Superior temporal gyrus (tissue), 1 donor: ENCODE results near the gene CGB1.
"Not testable (repeated sequence)": the region's sequence is repeated elsewhere in the genome, so short reads cannot be mapped to it uniquely, and the experiment has no call there.

Experiments used
- DNase-seq: peaks from one replicate; pipeline ENCODE4 v3.0.0-alpha.2; 2016; ENCODE audit errors: extremely low spot score

The CGB1 gene

DNA sequence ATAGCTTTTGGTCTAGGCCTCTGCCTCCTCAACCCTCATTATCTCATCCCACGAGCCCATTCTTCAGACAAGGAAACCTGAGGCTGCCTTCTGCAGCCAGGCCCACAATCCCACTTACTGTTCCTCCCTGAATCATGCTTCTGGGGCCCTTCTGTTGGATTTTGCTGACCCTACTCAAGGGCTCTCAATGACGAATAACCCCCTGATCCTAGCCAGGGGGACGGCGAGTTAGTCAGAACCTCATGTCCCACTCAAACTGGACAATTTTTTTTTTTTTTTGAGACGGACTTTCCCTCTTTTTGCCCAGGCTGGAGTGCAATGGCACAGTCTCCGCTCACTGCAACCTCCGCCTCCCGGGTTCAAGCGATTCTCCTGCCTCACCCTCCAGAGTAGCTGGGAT, 14.6 kb downstream of the CGB1 start:
- no peak for DNase-seq

DNA sequence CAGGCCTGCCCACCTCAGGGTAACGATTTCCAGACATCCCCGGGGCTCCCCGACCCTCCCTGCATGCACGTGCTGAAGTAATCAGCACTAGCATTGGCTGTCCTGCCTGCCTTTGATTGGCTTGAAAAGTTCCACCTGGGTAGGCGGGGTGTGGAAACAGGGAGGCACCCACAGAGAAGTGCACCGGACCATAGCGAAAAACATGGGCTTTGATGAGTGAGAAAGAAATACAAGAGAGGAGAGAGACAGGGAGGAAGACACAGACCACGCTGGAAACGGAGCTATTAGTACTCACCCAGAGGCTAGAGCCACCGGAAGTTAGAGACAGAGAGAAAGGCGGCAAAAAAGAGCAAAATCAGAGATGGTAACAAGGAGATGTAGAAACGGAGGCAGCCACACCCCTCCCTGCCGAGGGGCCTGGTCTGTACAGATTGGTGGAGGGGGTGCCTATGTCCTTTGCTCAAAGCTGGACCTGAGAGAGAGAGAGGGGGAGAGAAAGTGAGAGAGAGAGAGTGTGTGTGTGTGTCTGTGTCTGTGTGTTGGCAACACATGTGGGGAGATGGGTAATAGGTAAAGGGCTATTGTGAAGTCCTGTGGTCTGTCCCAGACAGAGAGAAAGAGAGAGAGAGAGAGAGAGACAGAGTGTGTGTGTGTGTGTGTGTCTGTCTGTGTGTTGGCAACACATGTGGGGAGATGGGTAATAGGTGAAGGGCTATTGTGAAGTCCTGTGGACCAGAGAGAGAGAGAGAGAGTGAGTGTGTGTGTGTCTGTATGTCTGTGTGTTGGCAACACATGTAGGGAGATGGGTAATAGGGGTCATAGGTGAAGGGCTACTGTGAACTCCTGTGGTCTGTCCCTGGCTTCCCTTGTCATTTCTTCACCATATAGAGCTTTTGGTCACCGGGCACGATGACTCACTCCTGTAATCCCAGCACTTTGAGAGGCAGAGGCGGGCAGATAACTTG, 15.5 kb downstream of the CGB1 start:
- DNase-seq = no peak

DNA sequence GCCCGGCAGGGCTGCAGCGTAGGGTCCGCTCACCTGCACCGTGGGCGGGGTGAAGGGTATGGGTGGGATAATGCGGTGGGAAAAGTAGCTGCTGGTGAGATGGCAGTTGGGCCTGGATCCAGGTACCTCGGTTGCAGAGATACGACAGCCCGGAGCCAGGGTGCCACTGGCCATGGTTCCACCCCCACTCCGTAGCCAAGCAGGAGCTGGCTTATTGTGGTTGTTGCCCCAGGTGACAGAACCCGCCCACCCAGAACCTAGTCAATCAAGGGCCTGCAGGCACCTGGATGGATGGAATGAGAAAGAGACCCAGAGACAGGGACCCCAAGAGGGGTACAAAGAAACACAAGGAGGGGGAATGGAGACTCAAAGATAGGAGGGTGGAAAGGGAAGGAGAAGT, 16.4 kb downstream of the CGB1 start:
- DNase-seq = no peak

DNA sequence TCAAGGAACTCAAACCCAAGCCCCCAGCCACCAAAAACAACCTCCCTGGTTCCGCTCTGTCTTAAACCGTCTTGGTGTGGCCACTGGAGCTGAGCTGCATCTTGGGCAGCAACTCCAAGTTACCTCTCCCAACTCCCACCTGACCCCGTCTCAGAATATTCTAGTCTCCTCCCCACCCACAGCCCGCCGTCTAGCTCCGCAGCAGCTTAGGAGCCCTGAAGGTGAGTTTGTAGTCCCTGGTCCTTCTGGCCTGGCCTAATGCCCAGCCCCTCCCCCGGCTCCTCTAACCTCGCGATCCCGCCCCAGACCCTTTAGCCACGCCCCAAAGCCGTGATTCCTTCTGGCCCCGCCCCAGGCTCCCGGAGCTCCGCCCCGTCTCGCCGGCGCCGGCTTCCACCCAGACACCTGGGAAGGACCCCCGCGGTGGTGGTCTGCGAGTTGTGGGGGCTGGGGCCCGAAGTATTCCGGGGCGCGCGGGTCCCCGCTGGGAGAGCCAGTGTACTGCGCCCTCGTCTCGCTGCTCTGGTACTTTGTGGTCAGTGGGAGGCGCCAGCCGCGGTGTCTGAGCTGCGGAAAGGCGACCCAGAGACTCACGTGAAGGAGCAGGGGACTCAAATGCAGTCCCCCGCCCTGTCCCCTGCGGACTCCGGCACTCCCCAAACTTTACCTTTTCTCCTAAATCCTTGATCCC, 17.3 kb downstream of the CGB1 start:
- no peak for DNase-seq

DNA sequence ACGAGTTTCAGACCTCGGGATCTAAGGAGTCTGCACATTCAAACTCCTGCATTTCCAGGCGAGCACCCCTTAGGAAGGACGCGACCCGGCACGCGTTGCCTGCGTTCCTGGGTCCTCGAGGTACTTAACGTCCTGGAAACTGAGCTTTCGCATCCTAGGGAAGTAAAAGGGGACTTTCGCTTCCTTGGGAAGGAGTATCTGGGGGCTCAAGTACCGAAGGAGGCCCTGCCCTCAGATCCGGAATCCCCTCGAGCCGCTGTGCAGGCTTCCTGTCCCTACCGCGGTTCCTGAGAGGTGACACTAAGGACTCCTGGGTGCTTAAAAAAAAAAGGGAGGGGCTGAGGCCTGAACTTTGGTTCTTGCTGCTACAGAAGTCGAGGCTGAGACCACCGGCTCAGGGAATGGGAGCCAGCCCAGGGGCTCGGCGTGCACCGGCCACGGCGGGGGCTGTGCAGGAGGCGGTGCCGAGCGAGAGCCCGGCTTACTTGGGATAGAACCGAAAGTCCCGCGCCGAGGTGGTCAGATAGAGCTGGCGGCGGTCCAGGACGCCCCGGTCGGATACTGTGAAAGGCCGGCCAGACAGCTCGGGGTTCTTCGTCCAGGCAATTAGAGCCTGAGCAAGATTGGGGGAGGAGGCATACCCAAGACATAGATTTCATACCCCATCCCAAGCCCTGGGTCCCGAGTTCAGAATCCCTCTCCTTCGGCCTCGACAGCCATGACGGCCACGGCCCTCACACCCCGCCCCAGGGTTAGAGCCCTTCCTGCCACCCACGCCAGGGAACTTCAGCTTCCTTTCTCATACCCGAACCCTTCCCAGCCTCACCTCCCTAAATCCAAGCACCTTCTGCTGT, 18.1 kb downstream of the CGB1 start:
- not testable (repeated sequence) for DNase-seq

DNA sequence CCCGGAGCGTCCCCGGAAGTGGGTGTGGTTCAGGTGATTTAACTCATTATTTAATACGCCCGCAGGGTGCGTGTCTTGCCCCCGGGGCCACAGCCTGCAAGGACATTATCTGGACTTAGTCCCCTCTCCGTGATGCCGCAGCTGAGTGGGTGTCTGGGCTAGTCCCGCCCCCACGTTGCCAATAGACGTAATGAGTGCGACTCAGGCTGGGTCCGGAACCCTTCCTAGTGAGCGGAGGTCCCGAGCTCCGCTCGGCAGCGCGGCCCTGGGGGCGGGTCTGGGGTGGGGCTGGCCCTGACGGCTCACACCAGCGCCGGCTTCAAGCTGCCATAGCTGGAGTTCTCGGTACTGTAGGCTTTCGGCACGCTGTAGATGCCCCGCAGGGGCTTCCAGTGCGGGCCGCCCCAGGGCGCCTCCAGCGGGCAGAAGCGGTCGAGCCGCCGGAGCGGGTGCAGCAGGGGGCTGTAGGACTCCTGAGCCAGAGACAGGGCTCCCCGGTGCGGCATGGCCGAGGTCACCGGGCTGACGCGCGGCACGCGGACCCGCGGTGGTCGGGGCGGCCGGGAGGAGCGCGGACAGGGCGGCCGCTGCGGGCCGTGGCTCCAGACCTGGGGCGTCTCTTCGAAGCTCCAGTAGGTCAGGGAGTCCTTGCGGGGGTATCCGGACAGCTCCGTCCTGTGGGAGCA, 18.9 kb downstream of the CGB1 start:
- no peak for DNase-seq

DNA sequence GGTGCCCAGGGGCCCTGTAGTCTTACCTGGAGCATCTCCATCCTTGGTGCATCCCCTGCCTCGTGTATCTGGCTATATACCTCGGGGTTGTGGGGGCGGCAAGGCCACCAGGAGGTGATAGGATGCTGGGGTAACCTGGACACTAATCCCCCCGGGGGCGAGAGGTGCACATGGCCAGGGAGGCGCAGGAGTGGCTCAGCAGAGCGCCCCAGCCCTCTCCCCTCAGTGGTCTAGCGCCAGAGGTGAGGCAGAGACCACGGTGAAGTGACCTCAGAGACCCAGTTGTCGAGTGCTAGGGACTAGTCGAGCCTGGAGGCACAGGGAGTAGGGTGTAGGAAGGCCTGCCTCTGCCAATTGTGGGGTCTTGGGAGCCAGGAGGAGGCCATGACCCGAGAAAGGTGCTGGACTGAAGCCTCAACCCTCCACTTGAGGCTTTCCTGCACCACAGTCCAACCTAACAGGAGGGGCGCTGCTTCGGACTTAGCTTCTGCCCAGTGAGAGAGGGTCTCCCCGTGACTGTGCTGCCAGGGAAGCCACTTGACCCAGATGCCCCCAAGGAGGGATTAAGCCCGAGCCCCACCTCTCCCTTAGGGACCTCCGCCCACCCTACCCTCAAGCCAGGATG, 19.5 kb downstream of the CGB1 start, which contains the start of gene LHB:
TSS of gene LHB (minus strand) at position 51 of the 625 bp plus-strand sequence. CDS start at position 41, 10 bp downstream.
- DNase-seq = no peak

DNA sequence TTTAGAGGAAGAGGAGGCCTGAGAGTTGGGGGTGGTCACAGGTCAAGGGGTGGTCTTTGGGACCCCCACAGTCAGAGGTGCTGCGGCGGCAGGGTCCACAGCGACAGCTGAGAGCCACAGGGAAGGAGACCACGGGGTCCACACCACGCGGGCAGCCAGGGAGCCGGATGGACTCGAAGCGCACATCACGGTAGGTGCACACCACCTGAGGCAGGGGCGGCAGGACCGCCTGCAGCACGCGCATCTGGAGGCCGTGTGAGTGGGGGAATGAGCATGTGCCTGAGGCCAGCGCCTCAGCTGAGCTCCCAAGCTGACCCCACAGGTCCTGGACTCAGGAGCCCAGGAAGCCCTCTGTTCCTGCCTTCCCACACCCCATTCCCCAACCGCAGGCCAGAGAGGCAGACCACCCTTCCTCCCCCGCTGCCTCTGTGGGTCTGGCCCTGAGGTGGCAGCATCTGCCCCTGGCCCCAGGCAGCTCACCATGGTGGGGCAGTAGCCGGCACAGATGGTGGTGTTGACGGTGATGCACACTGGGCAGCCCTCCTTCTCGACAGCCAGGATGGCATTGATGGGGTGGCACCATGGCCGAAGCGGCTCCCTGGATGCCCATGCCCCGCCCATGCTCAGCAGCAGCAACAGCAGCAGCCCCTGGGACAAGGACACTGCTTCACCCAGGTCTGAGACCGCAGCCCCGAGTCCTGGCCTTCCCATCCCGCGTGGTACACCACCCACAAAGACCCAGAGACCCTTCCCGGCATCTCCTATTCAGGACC, 20.4 kb downstream of the CGB1 start:
- no peak for DNase-seq

DNA sequence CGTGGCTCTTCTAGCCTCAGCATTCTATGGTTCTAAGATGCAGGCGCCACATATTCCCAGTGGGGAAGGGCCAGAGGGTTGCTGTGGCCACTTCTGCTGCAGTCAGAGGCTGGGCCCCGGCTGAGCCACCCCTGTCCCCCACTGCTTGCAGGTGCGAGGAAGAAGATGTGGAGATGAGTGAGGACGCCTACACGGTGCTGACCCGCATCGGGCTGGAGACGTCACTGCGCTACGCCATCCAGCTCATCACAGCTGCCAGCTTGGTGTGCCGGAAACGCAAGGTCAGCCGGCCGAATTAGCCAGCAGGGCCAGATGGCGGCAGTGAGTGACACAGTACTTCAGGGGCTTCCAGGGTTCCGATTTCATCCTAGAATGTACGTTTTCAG, 21.8 kb downstream of the CGB1 start:
- DNase-seq = no peak

DNA sequence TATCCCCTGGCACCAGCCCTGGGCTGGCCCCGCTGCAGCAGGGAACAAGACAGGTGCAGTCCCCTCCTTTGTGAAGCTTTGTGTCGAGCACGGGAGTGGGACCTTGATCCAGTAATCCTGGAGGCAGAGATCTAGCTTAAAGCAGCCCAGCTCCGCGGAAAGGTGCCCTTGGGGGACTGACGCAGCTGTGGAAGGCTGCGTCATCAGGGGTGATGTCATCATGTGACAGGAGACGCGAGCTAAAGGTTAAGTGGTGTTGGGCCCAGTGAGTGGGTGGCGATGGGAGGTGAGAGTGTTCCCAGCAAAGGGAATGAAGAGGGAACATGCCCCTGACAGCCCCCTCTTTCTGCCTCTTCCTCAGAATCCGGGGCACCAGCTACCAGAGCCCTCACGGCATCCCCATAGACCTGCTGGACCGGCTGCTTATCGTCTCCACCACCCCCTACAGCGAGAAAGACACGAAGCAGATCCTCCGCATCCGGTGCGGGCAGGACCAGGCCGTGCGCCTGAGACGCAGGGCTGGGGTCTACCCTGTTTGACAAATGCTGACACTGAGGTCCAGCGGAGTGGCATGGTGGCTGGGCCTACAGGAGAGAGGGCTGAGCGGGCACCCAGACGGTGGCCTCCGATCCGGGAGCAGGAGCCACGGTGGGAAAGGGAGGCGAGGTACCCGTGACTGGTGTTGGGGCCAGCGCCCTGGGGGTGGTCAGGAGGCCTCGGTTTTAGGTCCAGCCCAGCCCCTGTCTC, 22.4 kb downstream of the CGB1 start:
- DNase-seq = no peak

DNA sequence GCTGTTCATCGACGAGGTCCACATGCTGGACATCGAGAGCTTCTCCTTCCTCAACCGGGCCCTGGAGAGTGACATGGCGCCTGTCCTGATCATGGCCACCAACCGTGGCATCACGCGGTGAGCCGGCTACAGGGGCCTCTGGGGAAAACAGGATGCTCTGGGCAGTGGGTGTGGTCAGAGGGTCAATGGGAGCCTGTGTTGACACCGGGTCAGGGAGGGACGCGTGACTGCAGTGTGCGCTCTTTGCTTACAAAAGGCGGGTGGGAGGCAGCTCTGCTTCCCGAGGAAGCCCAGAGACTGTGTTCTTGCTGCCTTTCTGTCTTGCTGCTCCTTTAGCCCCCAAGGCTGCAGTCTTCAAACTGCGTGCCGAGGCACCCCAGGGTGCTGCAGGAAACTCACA, 25.5 kb downstream of the CGB1 start:
- no peak for DNase-seq

DNA sequence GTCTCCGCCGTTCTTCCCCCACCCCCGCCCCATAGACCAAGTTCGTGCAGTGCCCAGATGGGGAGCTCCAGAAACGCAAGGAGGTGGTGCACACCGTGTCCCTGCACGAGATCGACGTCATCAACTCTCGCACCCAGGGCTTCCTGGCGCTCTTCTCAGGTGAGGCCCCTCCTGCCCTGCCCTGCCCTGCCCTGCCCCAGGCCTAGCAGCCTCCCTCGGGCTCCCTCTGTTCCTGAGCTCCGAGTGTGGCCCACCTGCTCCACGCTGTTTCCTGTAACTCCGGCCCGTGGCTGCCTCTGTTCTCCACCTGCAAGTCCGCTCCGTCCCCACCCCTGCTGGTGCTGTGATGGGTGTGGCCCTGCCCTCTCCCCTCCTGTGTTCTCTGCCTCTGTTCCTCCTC, 26.2 kb downstream of the CGB1 start:
- no peak for DNase-seq

DNA sequence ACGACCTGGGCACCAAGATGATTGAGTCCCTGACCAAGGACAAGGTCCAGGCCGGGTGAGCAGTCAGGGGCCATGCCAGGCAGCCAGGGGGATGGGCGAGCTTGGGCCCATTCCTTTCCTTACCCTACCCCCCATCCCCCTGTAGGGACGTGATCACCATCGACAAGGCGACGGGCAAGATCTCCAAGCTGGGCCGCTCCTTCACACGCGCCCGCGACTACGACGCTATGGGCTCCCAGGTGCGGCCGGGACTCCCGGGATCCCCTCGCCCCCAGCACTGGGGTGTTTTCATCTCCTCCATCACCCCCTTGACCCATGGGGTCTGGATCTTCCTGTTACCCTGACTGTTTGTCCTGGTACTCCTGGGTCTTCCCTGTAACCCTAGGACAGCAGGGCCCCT, 26.9 kb downstream of the CGB1 start:
- DNase-seq = no peak

DNA sequence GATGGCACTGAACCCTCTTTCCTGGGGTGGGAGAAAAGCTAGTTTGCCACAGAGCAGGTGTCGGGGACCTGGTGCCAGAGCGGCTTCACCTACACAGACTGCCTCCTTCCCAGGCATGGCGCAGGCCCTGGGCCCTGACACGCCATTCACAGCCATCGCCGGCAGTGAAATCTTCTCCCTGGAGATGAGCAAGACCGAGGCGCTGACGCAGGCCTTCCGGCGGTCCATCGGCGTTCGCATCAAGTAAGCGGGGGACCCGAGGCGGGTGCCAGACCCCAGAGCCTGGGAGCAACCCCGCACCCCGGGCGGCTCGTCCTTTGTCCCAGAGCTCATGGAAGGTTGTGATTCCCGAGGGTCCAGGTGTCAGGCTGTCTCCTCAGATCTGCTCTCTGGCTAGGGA, 29.8 kb downstream of the CGB1 start:
- no peak for DNase-seq

DNA sequence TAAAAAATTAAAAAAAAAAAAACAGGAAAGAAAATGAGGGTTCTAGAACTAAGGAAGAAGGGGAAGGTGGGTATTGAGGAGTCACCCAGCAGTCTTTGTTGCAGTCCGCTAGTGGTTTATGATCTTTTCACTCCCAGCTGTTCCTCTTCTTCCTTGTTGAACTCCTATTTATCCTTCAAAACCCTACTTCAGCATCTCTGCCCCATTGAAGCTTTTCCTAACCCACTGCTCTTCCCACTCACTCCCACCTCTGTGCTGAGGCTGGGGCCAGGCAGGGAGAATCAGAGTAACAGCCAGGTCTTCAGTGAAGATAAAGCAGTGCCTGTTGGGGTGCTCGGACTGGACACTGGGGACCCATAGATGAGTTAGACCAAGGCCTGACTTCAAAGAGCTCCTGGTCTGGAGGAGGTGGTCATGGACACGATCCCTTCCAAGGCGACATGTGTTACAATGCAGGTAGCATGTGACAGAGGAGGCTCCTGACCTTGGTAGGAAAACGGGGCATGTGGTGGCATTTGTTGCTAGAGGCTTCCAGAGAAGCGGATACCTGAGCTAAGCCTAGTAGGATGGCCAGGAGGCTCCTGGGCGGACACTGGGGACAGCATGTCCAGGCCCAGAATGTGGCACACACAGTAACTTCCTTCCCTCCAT, 31.6 kb downstream of the CGB1 start:
- no peak for DNase-seq

DNA sequence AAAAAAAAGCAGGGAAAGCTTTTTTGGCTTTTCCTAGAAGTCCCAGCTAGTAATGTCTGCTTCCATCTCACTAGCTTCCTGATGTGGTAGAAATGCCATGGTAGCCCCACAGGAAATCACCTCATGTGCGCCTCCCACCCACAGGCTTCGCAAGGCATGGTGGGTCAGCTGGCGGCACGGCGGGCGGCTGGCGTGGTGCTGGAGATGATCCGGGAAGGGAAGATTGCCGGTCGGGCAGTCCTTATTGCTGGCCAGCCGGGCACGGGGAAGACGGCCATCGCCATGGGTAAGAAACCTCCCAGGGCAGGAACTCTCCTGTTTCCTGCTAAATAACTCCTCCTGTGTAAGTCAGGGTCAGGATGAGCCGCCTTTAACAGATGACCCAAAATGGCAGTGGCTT, 32.6 kb downstream of the CGB1 start:
- no peak for DNase-seq

DNA sequence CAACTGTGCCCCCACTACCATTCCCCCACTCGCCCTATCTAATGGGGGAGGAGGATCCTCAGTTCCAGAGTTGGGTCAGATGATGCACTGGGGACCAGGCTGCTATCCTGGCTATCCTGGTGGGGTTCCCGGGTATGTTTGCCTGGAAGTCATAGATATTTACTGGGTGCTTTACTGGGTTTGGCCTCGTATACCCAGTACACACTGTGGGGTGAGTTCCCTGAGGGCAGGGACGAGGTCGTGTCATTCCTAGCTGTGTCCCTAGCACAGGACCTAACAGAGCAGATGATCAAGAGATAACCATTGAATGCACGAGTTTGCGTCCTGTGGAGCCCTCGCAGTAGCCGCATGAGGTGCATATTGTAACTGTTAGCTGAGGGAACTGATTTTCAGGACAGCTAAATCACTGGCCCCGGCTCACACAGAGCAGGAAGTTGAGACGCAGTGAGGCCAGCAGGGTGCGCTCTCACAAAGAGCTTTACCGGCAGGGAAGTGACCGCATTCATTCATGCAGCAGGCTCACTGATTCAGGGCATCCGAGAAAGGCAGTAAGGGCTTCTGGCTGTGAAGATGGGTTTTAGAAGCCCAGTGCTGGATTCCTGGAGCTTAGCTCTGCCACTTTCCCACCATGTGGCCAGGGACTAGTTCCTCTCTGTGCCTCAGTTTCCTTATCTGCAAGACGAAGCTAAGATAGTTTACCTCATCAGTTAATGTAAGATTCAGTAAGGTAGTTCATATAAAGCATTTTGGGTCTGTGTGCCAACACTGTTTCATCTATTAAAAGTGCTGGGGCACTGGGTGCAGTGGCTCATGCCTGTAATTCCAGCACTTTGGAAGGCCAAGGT, 37.0 kb downstream of the CGB1 start:
- DNase-seq = peak; percentile 22

DNA sequence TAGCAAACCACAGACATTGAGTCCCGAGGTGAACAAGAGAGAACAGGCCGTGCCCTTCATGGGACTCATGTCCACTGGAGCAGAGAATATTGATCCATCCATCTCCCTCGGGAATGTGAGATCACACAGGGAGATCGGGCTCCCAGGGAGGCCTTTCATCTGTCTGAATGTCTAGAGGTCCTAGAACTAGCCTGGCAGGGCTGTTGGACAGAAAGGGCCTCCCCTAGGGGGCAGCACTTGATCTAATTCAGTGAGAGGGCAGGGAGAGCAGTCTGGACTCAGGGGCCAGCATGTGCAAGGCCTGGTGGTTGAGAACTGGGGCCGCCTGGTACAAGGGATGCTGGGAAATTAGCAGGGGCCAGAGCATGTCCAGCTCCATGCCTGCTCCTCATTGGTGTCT, 38.7 kb downstream of the CGB1 start:
- DNase-seq = no peak
